GM18498 (cell line): ENCODE results near the gene KCNK5.

ENCODE experiments used
- ATAC-seq: cut with Tn5 transposase; IDR thresholded peaks from one replicate; pipeline ENCODE4 v1.9.1; 2021; ENCODE audit warnings: mild to moderate bottlenecking, moderate library complexity; ENCODE audit not compliant: unreplicated experiment

Gene KCNK5, protein sequence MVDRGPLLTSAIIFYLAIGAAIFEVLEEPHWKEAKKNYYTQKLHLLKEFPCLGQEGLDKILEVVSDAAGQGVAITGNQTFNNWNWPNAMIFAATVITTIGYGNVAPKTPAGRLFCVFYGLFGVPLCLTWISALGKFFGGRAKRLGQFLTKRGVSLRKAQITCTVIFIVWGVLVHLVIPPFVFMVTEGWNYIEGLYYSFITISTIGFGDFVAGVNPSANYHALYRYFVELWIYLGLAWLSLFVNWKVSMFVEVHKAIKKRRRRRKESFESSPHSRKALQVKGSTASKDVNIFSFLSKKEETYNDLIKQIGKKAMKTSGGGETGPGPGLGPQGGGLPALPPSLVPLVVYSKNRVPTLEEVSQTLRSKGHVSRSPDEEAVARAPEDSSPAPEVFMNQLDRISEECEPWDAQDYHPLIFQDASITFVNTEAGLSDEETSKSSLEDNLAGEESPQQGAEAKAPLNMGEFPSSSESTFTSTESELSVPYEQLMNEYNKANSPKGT

DNA sequence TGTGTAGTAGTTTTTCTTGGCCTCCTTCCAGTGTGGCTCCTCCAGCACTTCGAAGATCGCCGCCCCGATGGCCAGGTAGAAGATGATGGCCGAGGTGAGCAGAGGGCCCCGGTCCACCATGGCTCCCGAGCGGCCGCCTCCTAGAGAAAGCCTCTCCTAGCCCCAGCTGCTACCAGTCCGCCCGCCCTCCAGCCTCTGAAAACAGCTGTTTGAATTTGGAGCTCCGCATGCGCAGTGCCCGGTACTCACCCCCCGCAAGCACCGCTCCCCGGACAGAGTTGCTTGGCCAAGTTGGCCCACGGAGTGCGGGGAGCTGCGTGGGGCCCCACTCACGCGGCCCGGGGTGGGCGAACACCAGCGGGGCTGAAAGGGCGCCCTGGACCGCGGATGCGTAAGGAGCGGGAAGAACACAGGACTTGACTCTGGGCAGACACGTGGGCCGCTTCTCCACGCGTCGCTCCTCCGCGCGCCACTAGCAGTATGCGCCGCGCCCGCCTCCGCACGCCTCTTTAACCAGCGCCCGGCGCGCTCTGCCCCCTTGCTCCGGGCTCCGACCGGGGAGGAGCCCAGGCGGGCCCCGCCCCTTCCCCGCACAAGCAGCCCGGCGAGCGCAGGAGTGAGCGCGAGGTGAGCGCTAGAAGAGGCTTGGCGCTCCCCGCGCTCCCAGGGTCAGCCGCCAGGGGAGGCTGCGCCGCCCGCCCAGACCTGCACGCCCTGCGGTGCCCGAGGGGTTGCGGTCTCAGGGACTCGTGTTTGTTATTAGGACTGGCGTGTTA is at the start of gene KCNK5:
TSS of gene KCNK5 (minus strand) at position 484 of the 776 bp plus-strand sequence. CDS start at position 120, 364 bp downstream.
- no peak for ATAC-seq

DNA sequence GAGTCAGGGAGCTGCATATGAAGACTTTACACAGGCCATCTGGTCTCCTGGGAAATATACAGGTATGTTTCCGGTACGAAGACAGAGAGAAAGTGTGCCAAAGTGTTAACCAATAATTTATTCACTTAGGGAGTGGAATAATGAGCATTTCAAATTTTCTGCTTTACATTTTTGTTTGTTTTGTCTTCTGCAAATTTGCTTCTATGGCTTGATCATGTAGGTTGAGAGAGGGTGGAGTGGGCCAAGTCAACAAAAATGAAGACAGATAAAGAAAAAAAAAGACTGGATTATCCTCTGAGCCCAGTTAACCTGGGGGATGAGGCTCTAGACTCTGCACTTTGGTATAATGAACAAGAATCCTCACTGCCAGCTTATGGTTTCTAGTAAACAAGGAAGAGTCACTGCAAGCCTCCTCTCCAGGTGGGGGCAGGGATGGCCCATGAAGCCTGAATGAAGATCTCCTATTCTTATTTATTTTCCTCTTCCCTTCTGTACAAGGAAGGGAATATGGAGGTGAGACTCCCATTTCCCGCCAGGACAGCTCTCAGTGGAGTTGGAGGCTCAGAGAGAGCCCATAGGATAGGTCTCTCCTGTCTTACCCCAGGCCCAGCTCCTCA is 47.2 kb upstream of the KCNK5 start:
- no peak for ATAC-seq

DNA sequence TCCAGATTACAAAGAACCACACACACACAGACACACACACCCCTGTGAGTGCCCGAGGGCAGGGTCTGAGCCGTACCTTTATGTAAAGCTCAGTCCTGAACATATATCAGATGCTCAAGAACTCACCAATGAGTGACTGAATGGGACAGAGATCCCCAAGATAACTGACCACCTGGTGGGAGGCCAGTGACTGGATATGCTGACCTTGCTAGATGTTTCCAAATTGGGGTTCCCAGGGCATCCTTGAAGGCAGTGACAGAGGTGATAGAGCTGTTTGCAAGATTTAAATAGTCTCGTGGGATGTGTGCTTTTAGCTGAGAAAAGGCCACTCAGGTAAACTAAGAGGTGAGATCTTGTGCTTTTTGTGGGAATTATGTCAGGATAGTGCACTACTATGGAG is 45.6 kb upstream of the KCNK5 start:
- ATAC-seq, result no peak

GRCh38 chr6:39274471-39274870 is 45.2 kb upstream of the KCNK5 start:
- ATAC-seq, result no peak

DNA sequence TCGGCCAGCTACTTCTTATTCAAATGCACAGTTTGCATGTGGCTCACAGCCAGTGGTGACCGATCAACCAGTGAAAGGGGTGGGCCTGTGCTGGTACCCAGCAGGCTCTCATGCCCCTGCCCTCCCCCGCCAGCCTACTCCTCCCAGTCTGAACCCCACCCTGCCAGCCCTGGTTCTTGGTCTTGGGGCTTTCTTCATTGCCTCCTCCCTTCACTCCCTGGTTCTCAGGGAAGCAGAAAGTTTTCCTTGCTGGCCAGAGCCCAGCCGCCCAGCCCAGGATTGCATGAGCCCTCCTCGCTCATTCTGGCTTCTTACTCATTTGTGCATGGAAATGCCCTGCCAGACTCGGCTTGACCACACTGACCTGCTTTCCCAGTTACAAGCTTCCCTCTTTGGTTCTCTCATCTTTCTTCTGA is 44.1 kb upstream of the KCNK5 start:
- no peak for ATAC-seq

DNA sequence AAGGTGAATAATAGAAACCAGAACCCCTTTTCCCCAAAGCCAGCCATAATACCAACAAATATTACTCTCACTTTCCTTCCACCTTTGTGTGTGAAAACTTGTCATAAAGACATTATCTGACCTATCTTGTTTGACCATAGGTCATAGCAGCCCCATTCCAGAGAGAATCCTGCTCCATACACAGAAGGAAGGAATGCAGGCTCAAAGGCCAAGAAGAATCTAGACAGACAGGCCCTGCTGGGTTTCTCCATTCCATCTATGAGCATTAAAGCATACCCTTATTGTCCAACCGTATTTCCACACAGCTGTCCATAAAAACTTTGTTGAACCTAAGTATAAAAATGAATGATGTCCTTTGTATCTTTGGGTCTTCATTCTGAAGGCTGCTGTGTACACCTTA is 40.7 kb upstream of the KCNK5 start:
- no peak for ATAC-seq

GRCh38 chr6:39268721-39269120 is 39.4 kb upstream of the KCNK5 start:
- ATAC-seq, result no peak

- ATAC-seq, result no peak
These were observed 38.9 kb upstream of the KCNK5 start for GRCh38 chr6:39268171-39268570.

DNA sequence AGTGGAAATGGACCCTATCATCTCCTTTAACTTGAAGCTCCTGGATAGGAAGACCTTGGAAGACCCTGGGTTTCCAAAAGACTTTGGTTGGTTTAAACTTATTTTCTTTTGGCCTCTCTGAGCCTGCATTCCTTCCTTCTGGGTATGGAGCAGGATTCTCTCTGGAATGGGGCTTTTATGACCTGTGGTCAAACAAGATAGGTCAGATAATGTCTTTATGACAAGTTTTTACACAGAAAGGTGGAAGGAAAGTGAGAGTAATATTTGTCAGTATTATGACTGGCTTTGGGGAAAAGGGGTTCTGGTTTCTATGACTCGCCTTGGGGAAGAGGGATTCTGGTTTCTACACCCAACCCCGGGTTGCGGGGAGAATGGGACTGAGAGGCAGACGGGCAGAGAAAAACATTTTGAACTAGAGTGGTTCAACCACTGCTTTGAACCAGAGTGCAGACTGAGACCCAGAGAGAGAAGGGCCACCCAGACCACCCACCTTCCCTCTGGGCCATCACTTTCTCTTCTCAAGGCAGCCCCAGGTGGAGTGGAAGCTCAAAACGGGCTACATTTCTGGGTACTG is 37.6 kb upstream of the KCNK5 start:
- ATAC-seq, result no peak

DNA sequence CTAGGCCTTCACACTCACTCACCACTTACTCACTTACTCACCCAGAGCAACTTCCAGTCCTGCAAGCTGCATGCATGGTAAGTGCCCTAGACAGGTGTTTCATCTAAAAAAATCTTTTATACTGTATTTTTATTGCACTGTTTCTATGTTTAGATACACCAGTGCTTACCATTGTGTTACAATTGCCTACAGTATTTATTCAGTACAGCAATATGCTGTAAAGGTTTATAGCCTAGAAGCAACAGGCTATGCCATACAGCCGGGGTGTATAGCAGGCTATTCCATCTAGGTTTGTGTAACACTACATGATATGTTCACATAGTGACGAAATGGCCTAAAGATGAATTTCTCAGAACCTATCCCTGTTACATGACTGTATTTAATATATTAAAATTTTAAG is 37.1 kb upstream of the KCNK5 start:
- ATAC-seq, result no peak

DNA sequence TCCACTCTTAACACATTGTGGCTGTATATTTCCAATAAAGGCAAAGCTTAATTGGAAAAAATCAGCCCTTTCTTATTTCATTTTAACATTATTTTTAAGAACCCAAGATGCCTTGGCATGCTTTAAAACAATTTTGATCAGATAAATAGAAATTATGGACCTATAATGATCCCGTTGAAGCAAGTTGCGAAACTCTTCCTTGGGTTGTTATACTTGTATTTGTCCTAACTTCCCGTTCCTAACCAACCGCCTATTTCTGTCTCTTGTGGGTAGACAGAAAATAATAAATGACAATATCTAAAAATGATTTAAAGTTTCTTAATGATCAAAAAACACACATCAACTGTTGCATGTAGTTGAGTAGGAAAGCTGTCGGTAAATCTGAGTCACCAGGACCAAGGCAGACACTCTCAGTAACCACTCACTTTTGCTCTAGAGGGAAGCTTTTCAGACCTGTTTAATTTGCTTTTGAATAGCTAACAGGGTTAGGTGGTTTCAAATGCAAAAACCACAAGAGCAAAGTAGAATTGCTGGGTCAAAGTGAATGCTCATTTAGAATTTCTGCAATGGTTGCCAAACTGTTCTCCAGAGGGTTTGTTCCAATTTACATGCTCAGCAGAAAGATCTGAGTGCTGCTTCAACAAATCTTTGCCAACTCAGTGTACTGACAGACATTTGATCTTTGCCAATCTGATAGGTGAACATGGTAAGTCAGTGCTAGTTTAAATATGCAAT is 34.2 kb upstream of the KCNK5 start:
- ATAC-seq, result no peak

DNA sequence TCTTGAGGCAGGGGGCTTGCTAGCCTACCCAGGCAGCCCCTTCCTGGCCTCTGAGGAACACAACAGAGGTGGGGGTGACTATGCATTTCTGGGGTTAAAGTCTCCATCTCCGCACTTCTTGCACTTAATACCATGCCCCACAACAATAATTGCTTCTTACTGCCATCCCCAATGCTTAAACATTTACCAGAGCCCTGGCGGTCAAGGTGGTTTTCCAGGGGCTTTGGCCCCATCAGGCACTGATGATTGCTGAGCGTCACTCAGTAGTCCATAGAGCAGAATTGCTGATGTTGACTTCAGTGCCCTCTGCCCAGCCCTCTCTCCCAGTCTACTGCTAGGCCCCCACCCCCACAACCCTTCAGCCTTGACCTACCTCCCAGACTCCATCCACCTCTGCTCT is 32.5 kb upstream of the KCNK5 start:
- ATAC-seq, result no peak

DNA sequence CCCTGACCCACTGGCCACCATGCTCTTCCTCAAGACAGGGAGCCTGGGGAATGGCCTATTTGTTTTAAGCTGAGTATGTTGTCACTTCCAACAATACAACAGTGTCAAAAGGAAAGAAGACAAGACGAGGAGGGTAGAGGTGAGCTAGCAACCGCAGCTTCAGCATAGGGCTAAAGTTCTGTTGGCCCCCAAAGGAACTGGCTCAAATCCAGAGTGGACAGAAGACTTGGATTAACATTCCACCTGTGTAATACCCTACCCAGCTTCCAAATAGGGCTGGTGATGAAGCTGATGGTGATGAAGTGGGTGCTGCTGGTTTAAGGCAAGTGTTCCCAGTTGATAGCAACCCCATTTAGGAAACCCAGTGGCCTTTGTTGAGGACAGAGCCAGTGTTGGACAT is 31.7 kb upstream of the KCNK5 start:
- no peak for ATAC-seq

GRCh38 chr6:39260456-39260855 is 31.2 kb upstream of the KCNK5 start:
- no peak for ATAC-seq

DNA sequence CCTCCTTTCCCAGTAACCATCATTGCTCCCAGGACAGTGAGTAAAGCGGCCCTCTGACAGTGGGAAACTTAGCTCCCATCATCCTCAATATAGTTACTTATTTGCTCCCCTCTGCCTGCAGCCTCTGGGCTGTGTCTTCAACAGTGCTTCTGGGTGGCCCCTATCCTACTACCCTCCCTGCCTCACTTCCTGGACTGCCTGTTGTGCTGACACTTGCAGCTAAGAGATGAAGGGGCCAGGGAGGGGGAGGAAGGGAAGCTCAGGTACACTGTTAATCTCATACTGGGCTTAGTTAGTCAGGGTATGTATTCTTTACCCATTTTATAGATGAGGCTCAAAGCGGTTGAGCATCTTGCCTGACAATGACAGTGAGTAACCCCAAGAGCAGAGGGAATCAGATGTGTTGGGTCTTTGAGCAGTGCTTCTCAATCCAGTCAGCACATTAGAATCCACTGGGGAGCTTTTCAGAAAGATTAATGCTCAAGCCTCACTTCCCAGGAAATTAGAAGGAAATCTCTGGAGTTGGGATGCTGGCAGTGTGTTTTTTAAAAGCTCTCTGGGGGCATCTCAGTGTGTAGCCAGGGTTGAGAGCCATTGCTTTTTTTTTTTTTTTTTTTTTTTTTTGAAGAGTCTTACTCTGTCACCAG is 27.1 kb upstream of the KCNK5 start:
- ATAC-seq, result no peak

DNA sequence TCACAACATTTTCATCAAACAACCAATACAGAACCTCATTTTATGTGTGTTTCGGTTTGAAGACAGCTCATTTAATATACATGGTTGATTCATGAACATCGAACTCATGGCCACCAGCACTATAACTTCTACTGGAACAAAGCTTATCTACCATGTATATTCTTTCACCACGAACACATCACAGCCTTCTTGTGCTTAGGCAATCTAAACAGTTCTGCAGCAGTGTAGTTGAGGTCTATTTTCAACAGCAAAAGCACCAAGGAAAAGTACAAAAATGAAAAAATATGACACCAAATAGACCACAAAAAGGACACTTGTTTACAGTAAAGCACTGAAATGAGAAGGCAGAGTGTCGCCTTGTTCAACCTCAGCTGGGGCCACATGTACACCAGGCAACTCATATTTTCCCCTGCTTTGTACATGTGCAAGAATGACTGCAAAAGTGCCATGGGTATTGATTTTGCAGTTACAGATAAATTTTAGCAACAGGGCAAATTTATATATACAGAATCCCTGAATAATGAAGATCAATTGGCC is 25.8 kb upstream of the KCNK5 start:
- ATAC-seq, result no peak

DNA sequence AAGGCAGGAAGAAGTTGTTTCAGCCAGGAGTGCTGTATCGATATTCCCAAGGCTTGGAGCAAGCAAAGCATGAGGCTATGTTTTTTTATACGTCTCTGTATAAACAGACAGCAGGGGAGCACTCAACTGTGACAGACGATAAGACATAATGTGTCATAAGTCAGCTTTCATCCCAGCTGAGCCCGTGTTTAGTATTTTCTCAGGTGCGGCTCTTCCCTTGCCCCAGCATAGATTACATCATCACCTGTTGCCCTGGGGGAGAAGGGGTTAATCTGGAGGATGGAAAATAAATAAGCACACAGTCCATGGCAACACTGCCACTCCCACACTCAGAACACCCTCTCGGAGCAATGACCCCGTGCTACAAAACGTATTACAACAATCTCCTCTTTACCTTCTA is 22.1 kb upstream of the KCNK5 start:
- ATAC-seq, result no peak

GRCh38 chr6:39250507-39250906 is 21.2 kb upstream of the KCNK5 start:
- ATAC-seq, result no peak

DNA sequence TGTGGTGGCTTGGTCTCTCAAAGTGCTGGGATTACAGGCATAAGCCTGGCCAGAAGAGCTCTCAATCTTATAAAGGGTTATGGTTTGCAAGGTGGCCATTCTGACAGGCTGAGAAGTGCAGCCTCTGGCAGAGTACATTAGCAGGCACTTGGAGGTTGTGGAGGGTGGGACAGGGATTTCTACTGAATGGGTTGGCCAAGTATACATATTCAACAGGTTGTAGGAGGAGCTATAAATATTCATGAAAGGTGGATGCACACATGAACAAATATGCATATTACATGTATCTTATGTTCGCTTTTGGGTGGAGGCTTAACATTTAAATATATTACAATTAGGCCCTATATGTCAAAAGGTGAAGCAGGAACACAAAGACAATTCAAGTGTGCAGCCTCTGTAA is 20.0 kb upstream of the KCNK5 start:
- ATAC-seq, result no peak

GRCh38 chr6:39247667-39248194 is 18.5 kb upstream of the KCNK5 start:
- ATAC-seq, result no peak
